Sigmoid colon (tissue), 4 donors: ENCODE data around the gene GYG1.

Experiments
- CTCF ChIP-seq, 4 experiments: fragments of 450-650 bp in 3 of 4; fragments of 200-600 bp in 1 of 4; IDR thresholded peaks; one replicate each; pipeline ENCODE4 v1.5.1; 2016 to 2019; ENCODE audit warnings: antibody characterized with exemption in 4 of 4, mild to moderate bottlenecking in 3 of 4, moderate library complexity in 2 of 4
- POLR2A ChIP-seq, 2 donors: fragments of 450-650 bp; IDR thresholded peaks; one replicate each; pipeline ENCODE4 v1.6.1; 2016; ENCODE audit warnings: antibody characterized with exemption in 2 of 2, mild to moderate bottlenecking in 2 of 2, moderate library complexity in 2 of 2
- POLR2AphosphoS5 ChIP-seq, 4 donors: sonication (generic); formaldehyde crosslinking; IDR thresholded peaks; one replicate each; pipeline ENCODE4 v1.6.1; 2017; ENCODE audit warnings: antibody characterized with exemption in 4 of 4

- TF ChIP-seq POLR2A (IDR thresholded peaks at IDR 0.05) (no peak), CTCF (IDR thresholded peaks at IDR 0.05) (no peak), POLR2AphosphoS5 (IDR thresholded peaks at IDR 0.05) (no peak)
Measured at GRCh38 chr3:148998297-148998696, 7.0 kb downstream of the GYG1 start.
